Heart left ventricle (tissue), 16 donors: ENCODE data around the gene GSG1L2. TPM values are rescaled to one million over a fixed set of nuclear protein-coding genes. Genes with fewer than 3 reads are reported as not detected.

ENCODE experiments used
- ATAC-seq, 4 donors: fragments of 200-7000 bp; cut with Tn5 transposase; one replicate each; pipeline ENCODE4 v1.9.1; 2020 to 2022; ENCODE audit warnings: moderate library complexity in 4 of 4, mild to moderate bottlenecking in 3 of 4, moderate number of reproducible peaks in 1 of 4
- DNase-seq, 5 donors: peaks; one replicate each; pipeline ENCODE4 v3.0.0-alpha.2; 2020
- H3K27ac ChIP-seq, 12 donors: fragments of 200-600 bp; sonication (generic) in 4 of 12; one replicate each; pipeline versions ENCODE4 v1.5.0 to v1.8.0; 2016 to 2022; ENCODE audit warnings: mild to moderate bottlenecking in 2 of 12
- H3K27me3 ChIP-seq, 9 donors: fragments of 200-600 bp; sonication (generic) in 2 of 9; one replicate each; pipeline versions ENCODE4 v1.5.1 to v1.8.0; 2016 to 2022; ENCODE audit warnings: mild to moderate bottlenecking in 3 of 9
- H3K36me3 ChIP-seq, 9 donors: fragments of 200-600 bp; sonication (generic) in 2 of 9; one replicate each; pipeline versions ENCODE4 v1.5.0 to v1.8.0; 2018 to 2022; ENCODE audit warnings: mild to moderate bottlenecking in 2 of 9
- H3K4me1 ChIP-seq, 12 donors: fragments of 200-600 bp; sonication (generic) in 4 of 12; one replicate each; pipeline versions ENCODE4 v1.5.0 to v1.8.0; 2016 to 2022; ENCODE audit warnings: mild to moderate bottlenecking in 3 of 12
- H3K4me3 ChIP-seq, 12 donors: fragments of 200-600 bp; sonication (generic) in 4 of 12; one replicate each; pipeline versions ENCODE4 v1.5.0 to v1.8.0; 2017 to 2022; ENCODE audit warnings: mild to moderate bottlenecking in 9 of 12, moderate library complexity in 4 of 12
- H3K9me3 ChIP-seq, 12 donors: fragments of 200-600 bp; sonication (generic) in 4 of 12; one replicate each; pipeline versions ENCODE4 v1.5.0 to v1.8.0; 2016 to 2022; ENCODE audit warnings: mild to moderate bottlenecking in 1 of 12
- CTCF ChIP-seq, 12 donors: fragments of 200-600 bp; sonication (generic) in 4 of 12; IDR thresholded peaks; one replicate each; pipeline versions ENCODE4 v1.5.0 to v1.8.0; 2018 to 2022; ENCODE audit warnings: antibody characterized with exemption in 12 of 12, mild to moderate bottlenecking in 5 of 12
- POLR2A ChIP-seq, 2 donors: fragments of 450-650 bp; IDR thresholded peaks; one replicate each; pipeline ENCODE4 v1.6.1; 2017; ENCODE audit warnings: antibody characterized with exemption in 2 of 2, mild to moderate bottlenecking in 2 of 2, moderate library complexity in 2 of 2
- WGBS, 4 donors: extraction: QIAGEN DNeasy Blood & Tissue Kit in 2 of 4; methylation state at CpG; one replicate each; pipeline versions ENCODE4 v1.1.5 to v1.1.7; 2013 to 2018; 5-methylcytosine and 5-hydroxymethylcytosine counted together
- intact Hi-C, 10 donors: fragments of 100-400 bp; cut with DNase I; formaldehyde crosslinking; loops; one replicate each; pipeline versions ENCODE4 v1.11.1 to v1.14.2; 2022
- polyA plus RNA-seq, 2 donors: library from polyadenylated mRNA; stranded (reverse); fragments of 200-250 nt; gene quantifications; one replicate each; pipeline ENCODE4 v1.2.3, GENCODE V29; 2013
- total RNA-seq, 9 donors: library from RNA; depleted of rRNA in 2 of 9; stranded (reverse); fragments of >200 nt in 2 of 9; fragmentation: NEBNext Ultra II Directional in 3 of 9; extraction: Animal tissue kit (Norgen Biotek cat#: 25700) in 3 of 9; gene quantifications; one replicate each; pipeline versions ENCODE4 v1.1.0 to v1.2.4, GENCODE V29; 2016 to 2023
- donor health status: ischemic (EF 13 %, LVEDD 7.1; RV severe dilation, severe dysfunction).
- donor health status: healthy with polysubstance abuse.
- donor health status: DM: no; HTN: yes; CAD: no.
- donor health status: DM: no; HTN: no; CAD: no.
- donor health status: ischemic (EF 25% LVEDD 6.9; RV normal size, moderate dysfunction).
- donor health status: ischemic (EF 25% LVEDD 5.7; RV mildly dilated, moderate dysfunction).
- donor health status: healthy.
- donor health status: DM: yes; HTN: yes; CAD: no.
- donor health status: ischemic (EF 35%, LVEDD 5.7; RV mildly dilated, moderate dysfunction).
- donor health status: nonischemic (EF 11% LVEDD 7.7; RV severe dilation, severe dysfunction).
- donor health status: DM: yes; HTN: yes; CAD: no.
- donor health status: PGD.
- donor health status: ischemic (EF 29% LVEDD 5.4; RV normal size, mild dysfunction).
- donor health status: nonischemic (EF 23%, LVEDD 6.1; RV moderate dilation, normal function).

Gene GSG1L2
- total and polyA plus RNA-seq, 11 donors, result not detected

GRCh38 chr17:9814337-9814945, 7.4 kb downstream of the GSG1L2 start:
- Histone ChIP-seq H3K27ac (no peak overlapping the region), H3K9me3 (no peaks in the 10 kb centered on the region), H3K4me3 (no peak overlapping the region), H3K4me1 (peaks cover 0 to 24% (median 0%) of the 10 kb centered on the region in 12 donors), H3K36me3 (no peaks in the 10 kb centered on the region), H3K27me3 (peaks cover 0 to 7% (median 0%) of the 10 kb centered on the region in 9 donors)
- DNase-seq (no peak), ATAC-seq (peak in 3 of 4 donors; percentile 40 to 53 (median 45))
- WGBS, 4 donors, result 61 to 78% (median 70%) methylated on average over 14 of the region's 14 CpGs
- TF ChIP-seq CTCF (IDR thresholded peaks at IDR 0.05) (no peak), POLR2A (IDR thresholded peaks at IDR 0.05) (no peak)
- intact Hi-C loops, result no loop called here

- H3K4me3 ChIP-seq, result no peak overlapping the region
- DNase-seq, result no peak
Observed at GRCh38 chr17:9813166-9813565, 8.7 kb downstream of the GSG1L2 start.

GRCh38 chr17:9811537-9811936, 10.3 kb downstream of the GSG1L2 start:
- 26 to 48% (median 31%) methylated on average over 11 of the region's 11 CpGs for WGBS, 4 donors
- Histone ChIP-seq H3K9me3 (no peaks in the 10 kb centered on the region), H3K27me3 (peaks cover 0 to 11% (median 0%) of the 10 kb centered on the region in 9 donors), H3K36me3 (no peaks in the 10 kb centered on the region), H3K4me3 (no peak overlapping the region), H3K27ac (no peak overlapping the region), H3K4me1 (peaks cover 0 to 24% (median 0%) of the 10 kb centered on the region in 12 donors)
- TF ChIP-seq CTCF (IDR thresholded peaks at IDR 0.05), result no peak
- TF ChIP-seq POLR2A (IDR thresholded peaks at IDR 0.05), result no peak
- DNase-seq (peak in 2 of 5 donors; percentile 41 to 52), ATAC-seq (peak; percentile 82 to 90 (median 88))
- intact Hi-C loops, result no loop called here

More at GRCh38 chr17:9813166-9813565, 8.7 kb downstream of the GSG1L2 start:
- H3K4me1 ChIP-seq, result peaks cover 0 to 24% (median 0%) of the 10 kb centered on the region in 12 donors
- TF ChIP-seq POLR2A (IDR thresholded peaks at IDR 0.05) (no peak), CTCF (IDR thresholded peaks at IDR 0.05) (no peak)
- H3K36me3 ChIP-seq, result no peaks in the 10 kb centered on the region
- intact Hi-C loops, result no loop called here
- H3K27me3 ChIP-seq, result peaks cover 0 to 11% (median 0%) of the 10 kb centered on the region in 9 donors
- no peaks in the 10 kb centered on the region for H3K9me3 ChIP-seq
- WGBS, 4 donors, result 65 to 82% (median 73%) methylated on average over 9 of the region's 9 CpGs
- no peak overlapping the region for H3K27ac ChIP-seq
- ATAC-seq, result no peak

GRCh38 chr17:9811086-9811485, 10.8 kb downstream of the GSG1L2 start:
- WGBS, 4 donors, result 85 to 94% (median 89%) methylated on average over 5 of the region's 5 CpGs
- Histone ChIP-seq H3K36me3 (no peaks in the 10 kb centered on the region), H3K9me3 (no peaks in the 10 kb centered on the region), H3K4me1 (peaks cover 0 to 24% (median 0%) of the 10 kb centered on the region in 12 donors), H3K27me3 (peaks cover 0 to 13% (median 0%) of the 10 kb centered on the region in 9 donors), H3K27ac (no peak overlapping the region), H3K4me3 (no peak overlapping the region)
- TF ChIP-seq POLR2A (IDR thresholded peaks at IDR 0.05) (no peak), CTCF (IDR thresholded peaks at IDR 0.05) (no peak)
- intact Hi-C loops, result no loop called here
- ATAC-seq, result no peak
- DNase-seq, result no peak
